H9 (cell line): ENCODE results near the gene CCDC57. TPM values are rescaled to one million over a fixed set of nuclear protein-coding genes. Genes with fewer than 3 reads are reported as not detected.

Experiments
- DNase-seq: peaks from one replicate; pipeline ENCODE4 v3.0.0-alpha.2; 2017
- H2AFZ ChIP-seq: one replicate; pipeline ENCODE4 v1.6.1; 2013; ENCODE audit warnings: mild to moderate bottlenecking, low read length, control low read depth, moderate library complexity
- H2AK5ac ChIP-seq: 2 replicates; pipeline ENCODE4 v1.6.1; 2013; ENCODE audit warnings: low read length, control low read depth, mixed read lengths; ENCODE audit not compliant: insufficient read length
- H2BK120ac ChIP-seq: one replicate; pipeline ENCODE4 v1.6.1; 2013; ENCODE audit warnings: low read depth, mild to moderate bottlenecking, low read length, control low read depth, inconsistent platforms; ENCODE audit not compliant: poor library complexity, severe bottlenecking
- H2BK12ac ChIP-seq: 2 replicates; pipeline ENCODE4 v1.6.1; 2013; ENCODE audit warnings: low read length, control low read depth, mixed read lengths, low read depth; ENCODE audit not compliant: insufficient read length
- H2BK15ac ChIP-seq: 2 replicates; pipeline ENCODE4 v1.6.1; 2013; ENCODE audit warnings: low read depth, low read length, control low read depth
- H2BK20ac ChIP-seq: one replicate; pipeline ENCODE4 v1.6.1; 2013; ENCODE audit warnings: low read depth, mild to moderate bottlenecking, low read length, control low read depth, inconsistent platforms; ENCODE audit not compliant: poor library complexity, severe bottlenecking
- H2BK5ac ChIP-seq: 2 replicates; pipeline ENCODE4 v1.6.1; 2013; ENCODE audit warnings: low read length, control low read depth, mixed read lengths; ENCODE audit not compliant: insufficient read length
- H3K14ac ChIP-seq: 2 replicates; pipeline ENCODE4 v1.6.1; 2013; ENCODE audit warnings: low read length, control low read depth; ENCODE audit not compliant: insufficient read depth
- H3K18ac ChIP-seq: 2 replicates; pipeline ENCODE4 v1.6.1; 2013; ENCODE audit warnings: low read depth, mild to moderate bottlenecking, mixed read lengths, low read length, control low read depth; ENCODE audit not compliant: insufficient read length
- H3K23ac ChIP-seq: 2 replicates; pipeline ENCODE4 v1.6.1; 2013; ENCODE audit warnings: low read length, control low read depth, mixed read lengths, low read depth; ENCODE audit not compliant: insufficient read length
- H3K23me2 ChIP-seq: 2 replicates; pipeline ENCODE4 v1.6.1; 2013; ENCODE audit warnings: low read depth, mild to moderate bottlenecking, mixed read lengths, low read length, control low read depth; ENCODE audit not compliant: insufficient read length, poor library complexity, severe bottlenecking
- H3K27ac ChIP-seq: 2 replicates; pipeline ENCODE4 v1.5.1; 2013; ENCODE audit warnings: low read length, control low read depth, mixed read lengths, low read depth; ENCODE audit not compliant: insufficient read length
- H3K27me3 ChIP-seq: 2 replicates; pipeline ENCODE4 v1.6.1; 2013; ENCODE audit warnings: low read length, control low read depth, inconsistent platforms; ENCODE audit not compliant: insufficient read depth
- H3K4ac ChIP-seq: 2 replicates; pipeline ENCODE4 v1.6.1; 2013; ENCODE audit warnings: low read depth, mild to moderate bottlenecking, control low read depth, inconsistent platforms, low read length, moderate library complexity
- H3K4me1 ChIP-seq: 2 replicates; pipeline ENCODE4 v1.6.1; 2013; ENCODE audit warnings: low read length, control low read depth, inconsistent platforms; ENCODE audit not compliant: insufficient read depth
- H3K4me2 ChIP-seq: 2 replicates; pipeline ENCODE4 v1.6.1; 2013; ENCODE audit warnings: low read length, control low read depth, mixed read lengths; ENCODE audit not compliant: insufficient read length, insufficient read depth
- H3K56ac ChIP-seq: 2 replicates; pipeline ENCODE4 v1.6.1; 2013; ENCODE audit warnings: low read depth, mild to moderate bottlenecking, mixed read lengths, low read length, control low read depth; ENCODE audit not compliant: insufficient read length
- H3K79me1 ChIP-seq: 2 replicates; pipeline ENCODE4 v1.6.1; 2013; ENCODE audit warnings: low read depth, mild to moderate bottlenecking, moderate library complexity, low read length, control low read depth, inconsistent platforms; ENCODE audit not compliant: insufficient read depth, poor library complexity, severe bottlenecking
- H3K79me2 ChIP-seq: 2 replicates; pipeline ENCODE4 v1.6.1; 2013; ENCODE audit warnings: low read length, control low read depth, inconsistent platforms; ENCODE audit not compliant: insufficient read depth
- H3K9ac ChIP-seq: 2 replicates; pipeline ENCODE4 v1.6.1; 2013; ENCODE audit warnings: low read length, control low read depth, mixed read lengths; ENCODE audit not compliant: insufficient read length; ENCODE audit errors: extremely low read depth
- H3K9me3 ChIP-seq: one replicate; pipeline ENCODE4 v1.6.1; 2013; ENCODE audit warnings: low read depth, low read length, inconsistent platforms; ENCODE audit not compliant: control insufficient read depth
- H3T11ph ChIP-seq: one replicate; pipeline ENCODE4 v1.6.1; 2013; ENCODE audit warnings: mild to moderate bottlenecking, low read length, control low read depth, inconsistent platforms
- H4K20me1 ChIP-seq: one replicate; pipeline ENCODE4 v1.6.1; 2013; ENCODE audit not compliant: control insufficient read depth, insufficient read length, insufficient read depth
- H4K5ac ChIP-seq: 2 replicates; pipeline ENCODE4 v1.6.1; 2013; ENCODE audit warnings: low read depth, mild to moderate bottlenecking, mixed read lengths, low read length, control low read depth; ENCODE audit not compliant: insufficient read length
- H4K8ac ChIP-seq: replicated peaks from 2 replicates; pipeline ENCODE4 v1.6.1; 2013; ENCODE audit warnings: low read length, control low read depth, mixed read lengths, low read depth; ENCODE audit not compliant: insufficient read length
- H4K91ac ChIP-seq: 2 replicates; pipeline ENCODE4 v1.6.1; 2013; ENCODE audit warnings: low read depth, mild to moderate bottlenecking, moderate library complexity, mixed read lengths, low read length, control low read depth; ENCODE audit not compliant: insufficient read length
- H3K27ac Mint-ChIP-seq, 3 experiments: 2 replicates in 2 of 3; 3 replicates in 1 of 3; pipeline ENCODE4 v1.8.0; 2020 to 2021; ENCODE audit warnings: mixed read lengths in 3 of 3, mild to moderate bottlenecking in 1 of 3, moderate library complexity in 1 of 3
- H3K27me3 Mint-ChIP-seq: 2 replicates; pipeline ENCODE4 v1.8.0; 2021; ENCODE audit warnings: low read depth, mild to moderate bottlenecking, moderate library complexity, mixed read lengths
- H3K36me3 Mint-ChIP-seq, 3 experiments: 2 replicates in 2 of 3; 3 replicates in 1 of 3; pipeline ENCODE4 v1.8.0; 2020 to 2021; ENCODE audit warnings: low read depth in 3 of 3, mixed read lengths in 3 of 3; ENCODE audit not compliant: insufficient read depth in 1 of 3
- H3K4me1 Mint-ChIP-seq, 2 experiments: 2 replicates each; pipeline ENCODE4 v1.8.0; 2020; ENCODE audit warnings: mixed read lengths in 2 of 2
- H3K4me3 Mint-ChIP-seq, 2 experiments: 2 replicates in 1 of 2; 3 replicates in 1 of 2; pipeline ENCODE4 v1.8.0; 2020 to 2021; ENCODE audit warnings: mild to moderate bottlenecking in 2 of 2, mixed read lengths in 2 of 2, moderate library complexity in 1 of 2
- H3K9me3 Mint-ChIP-seq, 2 experiments: 2 replicates in 1 of 2; 3 replicates in 1 of 2; pipeline ENCODE4 v1.8.0; 2020; ENCODE audit warnings: mild to moderate bottlenecking in 2 of 2, mixed read lengths in 2 of 2, moderate library complexity in 1 of 2
- CTCF ChIP-seq: fragments of 200-600 bp; sonication (generic); conservative IDR thresholded peaks from 3 replicates; pipeline ENCODE4 v1.8.0; 2021; ENCODE audit warnings: antibody characterized with exemption, mild to moderate bottlenecking
- WGBS: extraction: QIAGEN DNeasy Blood & Tissue Kit; methylation state at CpG from one replicate; pipeline ENCODE4 v1.1.7; 2013; ENCODE audit warnings: missing lambda C conversion rate, low lambda C conversion rate, mixed read lengths; ENCODE audit not compliant: insufficient read length; ENCODE audit errors: extremely low coverage; 5-methylcytosine and 5-hydroxymethylcytosine counted together
- total RNA-seq: library from RNA; stranded (reverse); gene quantifications from 2 replicates; pipeline ENCODE4 v1.2.1, GENCODE V29; 2021

The CCDC57 gene
- total RNA-seq, 1 experiment from 2014 or later, result 11.0 TPM

- Histone ChIP-seq H3K27ac (no peak overlapping the region), H3K23me2 (peaks cover 5% of the 10 kb centered on the region), H4K20me1 (no peaks in the 10 kb centered on the region), H2BK120ac (no peak overlapping the region), H2BK15ac (no peak overlapping the region), H2BK12ac (no peak overlapping the region), H3K23ac (no peak overlapping the region), H3K56ac (no peak overlapping the region), H3K4me1 (no peaks in the 10 kb centered on the region; the same call in 1 of the 2 replicates), H2AFZ (no peak overlapping the region), H2BK20ac (no peak overlapping the region), H2BK5ac (no peak overlapping the region), H3K4me2 (no peak overlapping the region), H4K8ac (no peak overlapping the region), H3K9ac (no peak overlapping the region), H3K27me3 (no peaks in the 10 kb centered on the region), H3K9me3 (no peaks in the 10 kb centered on the region), H2AK5ac (no peak overlapping the region), H3K14ac (peak overlapping the region; percentile 6; the same call in 1 of the 2 replicates), H3K79me1 (no peaks in the 10 kb centered on the region), H3K4ac (no peak overlapping the region), H3K18ac (peak overlapping the region; percentile 36), H3T11ph (no peak overlapping the region), H4K5ac (no peak overlapping the region), H4K91ac (no peak overlapping the region), H3K79me2 (no peaks in the 10 kb centered on the region)
- peaks cover 44 to 82% of the 10 kb centered on the region in 2 experiments for H3K4me1 Mint-ChIP-seq
- H3K36me3 Mint-ChIP-seq, result peaks cover 0 to 2% (median 0%) of the 10 kb centered on the region in 3 experiments; a peak in 2 of 7 replicates
- TF ChIP-seq CTCF, result no peak
- peak; percentile 83 for DNase-seq
- H3K4me3 Mint-ChIP-seq, result peak overlapping the region; percentile 19 to 59; a peak in 3 of 5 replicates
- WGBS, result no CpG with 5 or more reads among the region's 24 CpGs
- peak overlapping the region; percentile 62 to 99 (median 93); a peak in 6 of 7 replicates for H3K27ac Mint-ChIP-seq
- H3K27me3 Mint-ChIP-seq, result peaks cover 19% of the 10 kb centered on the region
- no peaks in the 10 kb centered on the region for H3K9me3 Mint-ChIP-seq
These were observed 108.8 kb downstream of the CCDC57 start for GRCh38 chr17:82103553-82104451.
